K562 (cell line): ENCODE results near the gene KYAT1. TPM values are rescaled to one million over a fixed set of nuclear protein-coding genes. Genes with fewer than 3 reads are reported as not detected.
A peak's percentile ranks its signal among the peaks of the same experiment; 100 is the strongest.

Experiments
- ATAC-seq: fragments of 200-7000 bp; cut with Tn5 transposase; 3 replicates; pipeline ENCODE4 v1.9.1; 2020; ENCODE audit warnings: moderate library complexity
- BruUV-seq: library from RNA; stranded (reverse); fragments of 400-500 nt; replicated peaks from 2 replicates; lab custom pipeline; 2021; lab: Mats Ljungman, UMichigan
- CTCF ChIA-PET: fragments of 300-600 bp; formaldehyde crosslinking; extraction: SDS; loops from one replicate; lab custom pipeline; 2021; ENCODE audit warnings: low intra/inter-chr PET ratio; lab: Yijun Ruan, JAX
- POLR2A ChIA-PET: fragments of 300-600, 350-650 bp; sonication (Branson Sonifier 250); formaldehyde crosslinking; extraction: SDS; loops from one replicate; lab custom pipeline; 2021; ENCODE audit warnings: antibody characterized with exemption, inconsistent platforms; lab: Yijun Ruan, JAX
- DNase-seq, 4 experiments: peaks; one replicate each; pipeline versions ENCODE4 v3.0.0 to v3.0.0-alpha.2; 2011 to 2018; ENCODE audit warnings: low spot score in 3 of 4, mixed read lengths in 3 of 4; ENCODE audit errors: extremely low read depth in 1 of 4
- FAIRE-seq: peaks from 2 replicates; lab custom pipeline; 2011; peaks lifted over from hg19 to GRCh38; lab: Jason Lieb, UNC
- H2AFZ ChIP-seq: 2 replicates; pipeline ENCODE4 v1.6.0; 2011; ENCODE audit warnings: low read depth, low read length, control low read depth, inconsistent platforms
- H3K27ac ChIP-seq: fragments of 200-600 bp; 3 replicates; pipeline ENCODE4 v1.8.0; 2011; ENCODE audit warnings: low read depth, mild to moderate bottlenecking, control low read depth, inconsistent platforms, low read length, moderate library complexity, mixed read lengths; ENCODE audit errors: extremely low read depth
- H3K27me3 ChIP-seq, 2 experiments: fragments of 300-600 bp in 1 of 2; 2 replicates in 1 of 2; 3 replicates in 1 of 2; pipeline versions ENCODE4 v1.6.0 to v1.8.0; 2011; ENCODE audit warnings: inconsistent platforms in 2 of 2, low read length in 2 of 2, mild to moderate bottlenecking in 1 of 2, mixed read lengths in 1 of 2, moderate library complexity in 1 of 2; ENCODE audit not compliant: control insufficient read depth in 2 of 2, insufficient read depth in 2 of 2
- H3K36me3 ChIP-seq: fragments of 300-600 bp; 3 replicates; pipeline ENCODE4 v1.8.0; 2011; ENCODE audit warnings: mild to moderate bottlenecking, low read length, inconsistent platforms; ENCODE audit not compliant: control insufficient read depth, insufficient read depth
- H3K4me1 ChIP-seq, 2 experiments: fragments of 200-600 bp in 1 of 2; replicated peaks in 1 of 2; 2 replicates in 1 of 2; 3 replicates in 1 of 2; pipeline versions ENCODE4 v1.5.1 to v1.8.0; 2011; ENCODE audit warnings: inconsistent platforms in 2 of 2, low read length in 2 of 2, mild to moderate bottlenecking in 1 of 2, mixed read lengths in 1 of 2, moderate library complexity in 1 of 2; ENCODE audit not compliant: control insufficient read depth in 2 of 2, insufficient read depth in 2 of 2
- H3K4me2 ChIP-seq: 2 replicates; pipeline ENCODE4 v1.6.1; 2011; ENCODE audit warnings: low read length, control low read depth, inconsistent platforms, mixed read lengths; ENCODE audit not compliant: insufficient read depth
- H3K4me3 ChIP-seq: fragments of 200-600 bp; sonication (generic), shearing (Covaris generic); 2 replicates; pipeline ENCODE4 v1.5.1; 2016; ENCODE audit warnings: control low read depth, inconsistent platforms
- H3K79me2 ChIP-seq: fragments of 200-600 bp; 3 replicates; pipeline ENCODE4 v1.8.0; 2011; ENCODE audit warnings: low read length, inconsistent platforms; ENCODE audit not compliant: control insufficient read depth, insufficient read depth
- H3K9ac ChIP-seq, 2 experiments: 2 replicates each; pipeline versions ENCODE4 v1.6.0 to v1.6.1; 2011; ENCODE audit warnings: low read depth in 2 of 2, low read length in 2 of 2, control low read depth in 1 of 2, inconsistent platforms in 1 of 2, mild to moderate bottlenecking in 1 of 2, mixed read lengths in 1 of 2; ENCODE audit not compliant: insufficient read depth in 1 of 2
- H3K9me1 ChIP-seq: one replicate; pipeline ENCODE4 v1.6.0; 2011; ENCODE audit warnings: inconsistent platforms, mild to moderate bottlenecking, low read length, moderate library complexity; ENCODE audit not compliant: control insufficient read depth, insufficient read depth
- H3K9me3 ChIP-seq: replicated peaks from 2 replicates; pipeline ENCODE4 v1.5.1; 2011; ENCODE audit warnings: low read depth, low read length, inconsistent platforms; ENCODE audit not compliant: control insufficient read depth, insufficient read depth
- H4K20me1 ChIP-seq: replicated peaks from 2 replicates; pipeline ENCODE4 v1.6.1; 2011; ENCODE audit warnings: low read length, inconsistent platforms, mixed read lengths; ENCODE audit not compliant: control insufficient read depth, insufficient read depth
- BHLHE40 ChIP-seq: IDR thresholded peaks from 2 replicates; pipeline ENCODE4 v1.6.1; 2011; ENCODE audit warnings: low read length, improper control_type of control experiment
- DMBX1 ChIP-seq: fragments of 250-450 bp; sonication (Bioruptor Pico); IDR thresholded peaks from 2 replicates; pipeline ENCODE4 v1.8.0; 2022; ENCODE audit warnings: inconsistent platforms, mild to moderate bottlenecking, moderate library complexity, borderline replicate concordance
- EP300 ChIP-seq: IDR thresholded peaks from 2 replicates; pipeline ENCODE4 v1.6.1; 2012; ENCODE audit warnings: low read length, improper control_type of control experiment
- GABPA ChIP-seq: fragments of 200-800 bp; sonication (Bioruptor generic); conservative IDR thresholded peaks from 2 replicates; pipeline ENCODE4 v1.6.1; 2016; ENCODE audit warnings: low read depth, missing genetic modification characterization, missing compliant biosample characterization
- IRF2 ChIP-seq: sonication (generic); formaldehyde crosslinking; IDR thresholded peaks from 2 replicates; pipeline ENCODE4 v1.8.1; 2022; ENCODE audit warnings: mild to moderate bottlenecking, missing genetic modification reagents
- MTA1 ChIP-seq: fragments of 450-650 bp; IDR thresholded peaks from 2 replicates; pipeline ENCODE4 v1.6.1; 2017; ENCODE audit warnings: borderline replicate concordance
- SMARCC2 ChIP-seq: fragments of 450-650 bp; IDR thresholded peaks from 2 replicates; pipeline ENCODE4 v1.6.1; 2017; ENCODE audit warnings: antibody characterized with exemption, moderate library complexity, mild to moderate bottlenecking, low read depth
- ZFX ChIP-seq: sonication (generic); formaldehyde crosslinking; IDR thresholded peaks from 2 replicates; pipeline ENCODE4 v1.8.0; 2022; ENCODE audit warnings: mild to moderate bottlenecking, missing genetic modification reagents, moderate library complexity
- ZNF316 ChIP-seq: fragments of 450-650 bp; IDR thresholded peaks from 2 replicates; pipeline ENCODE4 v1.6.1; 2016
- WGBS: fragments of 100-300 bp; shearing (Covaris generic); methylation state at CpG from one replicate; pipeline ENCODE4 v1.1.6; 2016; ENCODE audit warnings: low coverage, mixed read lengths; ENCODE audit not compliant: insufficient coverage; ENCODE audit errors: missing lambda C conversion rate; 5-methylcytosine and 5-hydroxymethylcytosine counted together
- in situ Hi-C: fragments of 300-500 bp; cut with MboI; formaldehyde crosslinking; loops from 4 replicates; pipeline ENCODE4 v1.15.0; 2018; ENCODE audit warnings: inconsistent platforms, mixed read lengths
- intact Hi-C: fragments of 100-400 bp; cut with micrococcal nuclease; formaldehyde crosslinking; loops from 2 replicates; pipeline ENCODE4 v1.14.2; 2022
- polyA plus RNA-seq, 8 experiments: library from polyadenylated mRNA; depleted of rRNA in 4 of 8; stranded (reverse) in 5 of 8; unstranded in 3 of 8; fragments of >200 nt; fragmentation: Nextera tagmentation in 2 of 8; fragmentation: Illumina TruSeq in 1 of 8; extraction: Ambion mirVana in 2 of 8; extraction: Trizol in 1 of 8; gene quantifications; 2 replicates each; pipeline versions ENCODE4 v1.2.1 to v1.2.3, GENCODE V29; 2011 to 2014; ENCODE audit warnings: inconsistent platforms in 1 of 8, missing spikeins in 1 of 8
- total RNA-seq, 7 experiments: library from RNA; depleted of rRNA in 6 of 7; stranded (reverse); fragments of >200 nt in 6 of 7; fragmentation: Illumina TruSeq in 2 of 7; extraction: Trizol in 2 of 7; gene quantifications; 2 replicates each; pipeline versions ENCODE4 v1.2.1 to v1.2.3, GENCODE V29; 2011 to 2021; ENCODE audit warnings: low replicate concordance in 1 of 7
- TF ChIP-seq, protein P1 (sequence below): fragments of 450-650 bp; IDR thresholded peaks from 2 replicates; pipeline ENCODE4 v1.6.1; 2017; ENCODE audit warnings: antibody characterized with exemption, mild to moderate bottlenecking
- TF ChIP-seq, protein P2 (sequence below): fragments of 250-450 bp; sonication (Bioruptor Pico); IDR thresholded peaks from 2 replicates; pipeline ENCODE4 v1.4.0; 2020; ENCODE audit warnings: mild to moderate bottlenecking

Gene KYAT1
- total and polyA plus RNA-seq, 9 of the 15 experiments (the other 6 are each of a cell fraction or from before 2014, with no cell fraction given): 6.4 to 16.8 (median 11.1) TPM

DNA sequence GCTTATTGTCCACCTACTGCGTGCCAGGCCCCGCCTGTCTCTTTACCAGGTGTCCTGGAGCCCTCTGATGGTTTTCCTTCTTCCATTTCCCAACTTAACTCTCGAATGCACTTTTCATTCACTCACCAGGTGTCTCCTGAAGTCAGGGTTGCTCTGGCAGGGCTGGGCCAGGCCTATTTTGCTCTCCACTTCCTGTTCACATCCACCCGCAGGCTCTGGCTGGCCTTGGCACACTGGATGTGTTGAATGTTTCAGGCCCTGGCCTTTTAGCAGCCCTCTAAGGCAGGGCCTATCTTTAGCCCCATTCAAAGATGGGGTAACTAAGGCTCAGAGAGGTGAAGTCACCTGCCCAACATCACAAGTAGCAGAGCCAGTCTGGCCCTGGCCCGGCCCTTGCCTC is 16.6 kb upstream of the KYAT1 start:
- no TSS peak for BruUV-seq
- Histone ChIP-seq H3K27ac (peak overlapping the region; percentile 19; the same call in 1 of the 3 replicates), H3K4me1 (peaks cover 0 to 25% of the 10 kb centered on the region in 2 experiments; a peak in 1 of 5 replicates), H3K27me3 (no peaks in the 10 kb centered on the region), H3K9me3 (no peaks in the 10 kb centered on the region), H3K36me3 (peaks cover 29% of the 10 kb centered on the region; the same call in 2 of the 3 replicates), H3K4me3 (no peak overlapping the region), H3K4me2 (no peak overlapping the region), H3K9me1 (no peaks in the 10 kb centered on the region), H4K20me1 (no peaks in the 10 kb centered on the region; the same call in 1 of the 2 replicates), H3K9ac (peak overlapping the region in 1 of 2 experiments; percentile 43; a peak in 1 of 4 replicates), H3K79me2 (no peaks in the 10 kb centered on the region), H2AFZ (no peak overlapping the region)
- DNase-seq (no peak), ATAC-seq (no peak), FAIRE-seq (no peak)
- 81% methylated on average over 5 of the region's 5 CpGs for WGBS
- TF ChIP-seq ZFX (CRISPR knock-in tag) (no peak), EP300 (no peak), DMBX1 (CRISPR knock-in tag) (no peak), ZNF316 (no peak), GABPA (tag) (no peak), SMARCC2 (no peak), MTA1 (no peak), IRF2 (no peak), BHLHE40 (no peak)
- TF ChIP-seq, protein P1, sequence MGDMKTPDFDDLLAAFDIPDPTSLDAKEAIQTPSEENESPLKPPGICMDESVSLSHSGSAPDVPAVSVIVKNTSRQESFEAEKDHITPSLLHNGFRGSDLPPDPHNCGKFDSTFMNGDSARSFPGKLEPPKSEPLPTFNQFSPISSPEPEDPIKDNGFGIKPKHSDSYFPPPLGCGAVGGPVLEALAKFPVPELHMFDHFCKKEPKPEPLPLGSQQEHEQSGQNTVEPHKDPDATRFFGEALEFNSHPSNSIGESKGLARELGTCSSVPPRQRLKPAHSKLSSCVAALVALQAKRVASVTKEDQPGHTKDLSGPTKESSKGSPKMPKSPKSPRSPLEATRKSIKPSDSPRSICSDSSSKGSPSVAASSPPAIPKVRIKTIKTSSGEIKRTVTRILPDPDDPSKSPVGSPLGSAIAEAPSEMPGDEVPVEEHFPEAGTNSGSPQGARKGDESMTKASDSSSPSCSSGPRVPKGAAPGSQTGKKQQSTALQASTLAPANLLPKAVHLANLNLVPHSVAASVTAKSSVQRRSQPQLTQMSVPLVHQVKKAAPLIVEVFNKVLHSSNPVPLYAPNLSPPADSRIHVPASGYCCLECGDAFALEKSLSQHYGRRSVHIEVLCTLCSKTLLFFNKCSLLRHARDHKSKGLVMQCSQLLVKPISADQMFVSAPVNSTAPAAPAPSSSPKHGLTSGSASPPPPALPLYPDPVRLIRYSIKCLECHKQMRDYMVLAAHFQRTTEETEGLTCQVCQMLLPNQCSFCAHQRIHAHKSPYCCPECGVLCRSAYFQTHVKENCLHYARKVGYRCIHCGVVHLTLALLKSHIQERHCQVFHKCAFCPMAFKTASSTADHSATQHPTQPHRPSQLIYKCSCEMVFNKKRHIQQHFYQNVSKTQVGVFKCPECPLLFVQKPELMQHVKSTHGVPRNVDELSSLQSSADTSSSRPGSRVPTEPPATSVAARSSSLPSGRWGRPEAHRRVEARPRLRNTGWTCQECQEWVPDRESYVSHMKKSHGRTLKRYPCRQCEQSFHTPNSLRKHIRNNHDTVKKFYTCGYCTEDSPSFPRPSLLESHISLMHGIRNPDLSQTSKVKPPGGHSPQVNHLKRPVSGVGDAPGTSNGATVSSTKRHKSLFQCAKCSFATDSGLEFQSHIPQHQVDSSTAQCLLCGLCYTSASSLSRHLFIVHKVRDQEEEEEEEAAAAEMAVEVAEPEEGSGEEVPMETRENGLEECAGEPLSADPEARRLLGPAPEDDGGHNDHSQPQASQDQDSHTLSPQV: no peak
- TF ChIP-seq, protein P2, sequence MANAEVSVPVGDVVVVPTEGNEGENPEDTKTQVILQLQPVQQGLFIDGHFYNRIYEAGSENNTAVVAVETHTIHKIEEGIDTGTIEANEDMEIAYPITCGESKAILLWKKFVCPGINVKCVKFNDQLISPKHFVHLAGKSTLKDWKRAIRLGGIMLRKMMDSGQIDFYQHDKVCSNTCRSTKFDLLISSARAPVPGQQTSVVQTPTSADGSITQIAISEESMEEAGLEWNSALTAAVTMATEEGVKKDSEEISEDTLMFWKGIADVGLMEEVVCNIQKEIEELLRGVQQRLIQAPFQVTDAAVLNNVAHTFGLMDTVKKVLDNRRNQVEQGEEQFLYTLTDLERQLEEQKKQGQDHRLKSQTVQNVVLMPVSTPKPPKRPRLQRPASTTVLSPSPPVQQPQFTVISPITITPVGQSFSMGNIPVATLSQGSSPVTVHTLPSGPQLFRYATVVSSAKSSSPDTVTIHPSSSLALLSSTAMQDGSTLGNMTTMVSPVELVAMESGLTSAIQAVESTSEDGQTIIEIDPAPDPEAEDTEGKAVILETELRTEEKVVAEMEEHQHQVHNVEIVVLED: no peak
- in situ Hi-C loops: no loop called here
- CTCF ChIA-PET: no interaction called here
- POLR2A ChIA-PET: interaction anchor here (0.6 to 0.7 kb wide), 2 partner anchors 36 to 38 kb away, joined by 3 read pairs; no protein-coding TSS in a partner anchor
- intact Hi-C loops: no loop called here
